H9 (cell line): ENCODE results near the gene CHKB. TPM values are rescaled to one million over a fixed set of nuclear protein-coding genes. Genes with fewer than 3 reads are reported as not detected.

ENCODE experiments used
- DNase-seq: peaks from one replicate; pipeline ENCODE4 v3.0.0-alpha.2; 2017
- H2AFZ ChIP-seq: one replicate; pipeline ENCODE4 v1.6.1; 2013; ENCODE audit warnings: mild to moderate bottlenecking, low read length, control low read depth, moderate library complexity
- H2AK5ac ChIP-seq: 2 replicates; pipeline ENCODE4 v1.6.1; 2013; ENCODE audit warnings: low read length, control low read depth, mixed read lengths; ENCODE audit not compliant: insufficient read length
- H2BK120ac ChIP-seq: one replicate; pipeline ENCODE4 v1.6.1; 2013; ENCODE audit warnings: low read depth, mild to moderate bottlenecking, low read length, control low read depth, inconsistent platforms; ENCODE audit not compliant: poor library complexity, severe bottlenecking
- H2BK12ac ChIP-seq: 2 replicates; pipeline ENCODE4 v1.6.1; 2013; ENCODE audit warnings: low read length, control low read depth, mixed read lengths, low read depth; ENCODE audit not compliant: insufficient read length
- H2BK15ac ChIP-seq: 2 replicates; pipeline ENCODE4 v1.6.1; 2013; ENCODE audit warnings: low read depth, low read length, control low read depth
- H2BK20ac ChIP-seq: one replicate; pipeline ENCODE4 v1.6.1; 2013; ENCODE audit warnings: low read depth, mild to moderate bottlenecking, low read length, control low read depth, inconsistent platforms; ENCODE audit not compliant: poor library complexity, severe bottlenecking
- H2BK5ac ChIP-seq: 2 replicates; pipeline ENCODE4 v1.6.1; 2013; ENCODE audit warnings: low read length, control low read depth, mixed read lengths; ENCODE audit not compliant: insufficient read length
- H3K14ac ChIP-seq: 2 replicates; pipeline ENCODE4 v1.6.1; 2013; ENCODE audit warnings: low read length, control low read depth; ENCODE audit not compliant: insufficient read depth
- H3K18ac ChIP-seq: 2 replicates; pipeline ENCODE4 v1.6.1; 2013; ENCODE audit warnings: low read depth, mild to moderate bottlenecking, mixed read lengths, low read length, control low read depth; ENCODE audit not compliant: insufficient read length
- H3K23ac ChIP-seq: 2 replicates; pipeline ENCODE4 v1.6.1; 2013; ENCODE audit warnings: low read length, control low read depth, mixed read lengths, low read depth; ENCODE audit not compliant: insufficient read length
- H3K23me2 ChIP-seq: 2 replicates; pipeline ENCODE4 v1.6.1; 2013; ENCODE audit warnings: low read depth, mild to moderate bottlenecking, mixed read lengths, low read length, control low read depth; ENCODE audit not compliant: insufficient read length, poor library complexity, severe bottlenecking
- H3K27ac ChIP-seq: 2 replicates; pipeline ENCODE4 v1.5.1; 2013; ENCODE audit warnings: low read length, control low read depth, mixed read lengths, low read depth; ENCODE audit not compliant: insufficient read length
- H3K27me3 ChIP-seq: 2 replicates; pipeline ENCODE4 v1.6.1; 2013; ENCODE audit warnings: low read length, control low read depth, inconsistent platforms; ENCODE audit not compliant: insufficient read depth
- H3K4ac ChIP-seq: 2 replicates; pipeline ENCODE4 v1.6.1; 2013; ENCODE audit warnings: low read depth, mild to moderate bottlenecking, control low read depth, inconsistent platforms, low read length, moderate library complexity
- H3K4me1 ChIP-seq: 2 replicates; pipeline ENCODE4 v1.6.1; 2013; ENCODE audit warnings: low read length, control low read depth, inconsistent platforms; ENCODE audit not compliant: insufficient read depth
- H3K4me2 ChIP-seq: 2 replicates; pipeline ENCODE4 v1.6.1; 2013; ENCODE audit warnings: low read length, control low read depth, mixed read lengths; ENCODE audit not compliant: insufficient read length, insufficient read depth
- H3K56ac ChIP-seq: 2 replicates; pipeline ENCODE4 v1.6.1; 2013; ENCODE audit warnings: low read depth, mild to moderate bottlenecking, mixed read lengths, low read length, control low read depth; ENCODE audit not compliant: insufficient read length
- H3K79me1 ChIP-seq: 2 replicates; pipeline ENCODE4 v1.6.1; 2013; ENCODE audit warnings: low read depth, mild to moderate bottlenecking, moderate library complexity, low read length, control low read depth, inconsistent platforms; ENCODE audit not compliant: insufficient read depth, poor library complexity, severe bottlenecking
- H3K79me2 ChIP-seq: 2 replicates; pipeline ENCODE4 v1.6.1; 2013; ENCODE audit warnings: low read length, control low read depth, inconsistent platforms; ENCODE audit not compliant: insufficient read depth
- H3K9ac ChIP-seq: 2 replicates; pipeline ENCODE4 v1.6.1; 2013; ENCODE audit warnings: low read length, control low read depth, mixed read lengths; ENCODE audit not compliant: insufficient read length; ENCODE audit errors: extremely low read depth
- H3K9me3 ChIP-seq: one replicate; pipeline ENCODE4 v1.6.1; 2013; ENCODE audit warnings: low read depth, low read length, inconsistent platforms; ENCODE audit not compliant: control insufficient read depth
- H3T11ph ChIP-seq: one replicate; pipeline ENCODE4 v1.6.1; 2013; ENCODE audit warnings: mild to moderate bottlenecking, low read length, control low read depth, inconsistent platforms
- H4K20me1 ChIP-seq: one replicate; pipeline ENCODE4 v1.6.1; 2013; ENCODE audit not compliant: control insufficient read depth, insufficient read length, insufficient read depth
- H4K5ac ChIP-seq: 2 replicates; pipeline ENCODE4 v1.6.1; 2013; ENCODE audit warnings: low read depth, mild to moderate bottlenecking, mixed read lengths, low read length, control low read depth; ENCODE audit not compliant: insufficient read length
- H4K8ac ChIP-seq: replicated peaks from 2 replicates; pipeline ENCODE4 v1.6.1; 2013; ENCODE audit warnings: low read length, control low read depth, mixed read lengths, low read depth; ENCODE audit not compliant: insufficient read length
- H4K91ac ChIP-seq: 2 replicates; pipeline ENCODE4 v1.6.1; 2013; ENCODE audit warnings: low read depth, mild to moderate bottlenecking, moderate library complexity, mixed read lengths, low read length, control low read depth; ENCODE audit not compliant: insufficient read length
- H3K27ac Mint-ChIP-seq, 3 experiments: 2 replicates in 2 of 3; 3 replicates in 1 of 3; pipeline ENCODE4 v1.8.0; 2020 to 2021; ENCODE audit warnings: mixed read lengths in 3 of 3, mild to moderate bottlenecking in 1 of 3, moderate library complexity in 1 of 3
- H3K27me3 Mint-ChIP-seq: 2 replicates; pipeline ENCODE4 v1.8.0; 2021; ENCODE audit warnings: low read depth, mild to moderate bottlenecking, moderate library complexity, mixed read lengths
- H3K36me3 Mint-ChIP-seq, 3 experiments: 2 replicates in 2 of 3; 3 replicates in 1 of 3; pipeline ENCODE4 v1.8.0; 2020 to 2021; ENCODE audit warnings: low read depth in 3 of 3, mixed read lengths in 3 of 3; ENCODE audit not compliant: insufficient read depth in 1 of 3
- H3K4me1 Mint-ChIP-seq, 2 experiments: 2 replicates each; pipeline ENCODE4 v1.8.0; 2020; ENCODE audit warnings: mixed read lengths in 2 of 2
- H3K4me3 Mint-ChIP-seq, 2 experiments: 2 replicates in 1 of 2; 3 replicates in 1 of 2; pipeline ENCODE4 v1.8.0; 2020 to 2021; ENCODE audit warnings: mild to moderate bottlenecking in 2 of 2, mixed read lengths in 2 of 2, moderate library complexity in 1 of 2
- H3K9me3 Mint-ChIP-seq, 2 experiments: 2 replicates in 1 of 2; 3 replicates in 1 of 2; pipeline ENCODE4 v1.8.0; 2020; ENCODE audit warnings: mild to moderate bottlenecking in 2 of 2, mixed read lengths in 2 of 2, moderate library complexity in 1 of 2
- WGBS: extraction: QIAGEN DNeasy Blood & Tissue Kit; methylation state at CpG from one replicate; pipeline ENCODE4 v1.1.7; 2013; ENCODE audit warnings: missing lambda C conversion rate, low lambda C conversion rate, mixed read lengths; ENCODE audit not compliant: insufficient read length; ENCODE audit errors: extremely low coverage; 5-methylcytosine and 5-hydroxymethylcytosine counted together
- total RNA-seq: library from RNA; stranded (reverse); gene quantifications from 2 replicates; pipeline ENCODE4 v1.2.1, GENCODE V29; 2021
- TF ChIP-seq, protein P1 (sequence below): fragments of 200-600 bp; sonication (generic); conservative IDR thresholded peaks from 3 replicates; pipeline ENCODE4 v1.8.0; 2021; ENCODE audit warnings: antibody characterized with exemption, mild to moderate bottlenecking

CHKB gene
- total RNA-seq, 1 experiment from 2014 or later = 64.9 TPM

DNA sequence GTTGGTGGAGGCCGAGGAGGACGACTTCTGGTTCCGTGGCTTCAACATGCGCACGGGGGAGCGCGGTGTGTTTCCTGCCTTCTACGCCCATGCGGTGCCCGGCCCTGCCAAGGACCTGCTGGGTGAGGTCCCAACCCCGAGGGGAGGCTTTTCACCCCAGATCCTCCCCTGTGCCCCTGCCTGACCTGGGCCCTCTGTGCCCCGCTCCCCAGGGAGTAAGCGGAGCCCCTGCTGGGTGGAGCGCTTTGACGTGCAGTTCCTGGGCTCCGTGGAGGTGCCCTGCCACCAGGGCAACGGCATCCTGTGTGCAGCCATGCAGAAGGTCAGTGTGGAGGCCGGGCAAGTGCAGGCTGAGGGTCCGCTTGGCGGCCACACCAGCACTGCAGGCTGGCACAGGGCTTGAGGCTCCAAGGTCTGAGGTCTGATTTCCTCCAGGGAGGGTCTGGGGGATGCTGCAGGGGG lies 23.0 kb upstream of the CHKB start:
- H3K4ac ChIP-seq = no peak overlapping the region
- H3K18ac ChIP-seq = no peak overlapping the region
- WGBS = no CpG with 5 or more reads among the region's 20 CpGs
- no peak overlapping the region for H2AFZ ChIP-seq
- H3K4me2 ChIP-seq = no peak overlapping the region
- Mint-ChIP-seq H3K4me3 (no peak overlapping the region), H3K27ac (no peak overlapping the region), H3K4me1 (peaks cover 9 to 10% of the 10 kb centered on the region in 2 experiments), H3K9me3 (no peaks in the 10 kb centered on the region), H3K27me3 (peaks cover 37% of the 10 kb centered on the region), H3K36me3 (no peaks in the 10 kb centered on the region; a peak in 1 of 7 replicates)
- no peak overlapping the region for H3K56ac ChIP-seq
- H2AK5ac ChIP-seq = no peak overlapping the region
- TF ChIP-seq, protein P1, sequence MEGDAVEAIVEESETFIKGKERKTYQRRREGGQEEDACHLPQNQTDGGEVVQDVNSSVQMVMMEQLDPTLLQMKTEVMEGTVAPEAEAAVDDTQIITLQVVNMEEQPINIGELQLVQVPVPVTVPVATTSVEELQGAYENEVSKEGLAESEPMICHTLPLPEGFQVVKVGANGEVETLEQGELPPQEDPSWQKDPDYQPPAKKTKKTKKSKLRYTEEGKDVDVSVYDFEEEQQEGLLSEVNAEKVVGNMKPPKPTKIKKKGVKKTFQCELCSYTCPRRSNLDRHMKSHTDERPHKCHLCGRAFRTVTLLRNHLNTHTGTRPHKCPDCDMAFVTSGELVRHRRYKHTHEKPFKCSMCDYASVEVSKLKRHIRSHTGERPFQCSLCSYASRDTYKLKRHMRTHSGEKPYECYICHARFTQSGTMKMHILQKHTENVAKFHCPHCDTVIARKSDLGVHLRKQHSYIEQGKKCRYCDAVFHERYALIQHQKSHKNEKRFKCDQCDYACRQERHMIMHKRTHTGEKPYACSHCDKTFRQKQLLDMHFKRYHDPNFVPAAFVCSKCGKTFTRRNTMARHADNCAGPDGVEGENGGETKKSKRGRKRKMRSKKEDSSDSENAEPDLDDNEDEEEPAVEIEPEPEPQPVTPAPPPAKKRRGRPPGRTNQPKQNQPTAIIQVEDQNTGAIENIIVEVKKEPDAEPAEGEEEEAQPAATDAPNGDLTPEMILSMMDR = no peak
- H3K4me1 ChIP-seq = no peaks in the 10 kb centered on the region; the same call in 1 of the 2 replicates
- no peak overlapping the region for H4K91ac ChIP-seq
- no peak overlapping the region for H2BK12ac ChIP-seq
- no peak overlapping the region for H3K23ac ChIP-seq
- H3K14ac ChIP-seq = no peak overlapping the region
- no peaks in the 10 kb centered on the region for H3K79me1 ChIP-seq
- H4K5ac ChIP-seq = no peak overlapping the region
- no peak for DNase-seq
- peaks cover 5% of the 10 kb centered on the region for H3K23me2 ChIP-seq
- H2BK120ac ChIP-seq = no peak overlapping the region
- H3K27ac ChIP-seq = no peak overlapping the region
- no peak overlapping the region for H3T11ph ChIP-seq
- no peak overlapping the region for H3K9ac ChIP-seq
- no peaks in the 10 kb centered on the region for H3K79me2 ChIP-seq
- H2BK5ac ChIP-seq = no peak overlapping the region
- no peak overlapping the region for H2BK15ac ChIP-seq
- H4K8ac ChIP-seq = no peak overlapping the region
- no peaks in the 10 kb centered on the region for H4K20me1 ChIP-seq
- no peak overlapping the region for H2BK20ac ChIP-seq
- no peaks in the 10 kb centered on the region for H3K9me3 ChIP-seq
- H3K27me3 ChIP-seq = no peaks in the 10 kb centered on the region; the same call in 1 of the 2 replicates
